Loucy (cell line): ENCODE results near the gene ELL2.
"Not testable (repeated sequence)": the region's sequence is repeated elsewhere in the genome, so short reads cannot be mapped to it uniquely, and the experiment has no call there.

Experiments
- H2AFZ ChIP-seq: fragments of 200-600 bp; sonication (generic); 2 replicates; pipeline ENCODE4 v1.6.0; 2016; ENCODE audit warnings: antibody characterized with exemption, mild to moderate bottlenecking, low read length, moderate library complexity
- H3F3A ChIP-seq: fragments of 200-600 bp; 2 replicates; pipeline ENCODE4 v1.6.0; 2016; ENCODE audit warnings: antibody characterized with exemption, low read depth, mild to moderate bottlenecking
- H3K27me3 ChIP-seq: fragments of 200-600 bp; sonication (generic); 2 replicates; pipeline ENCODE4 v1.6.1; 2014; ENCODE audit warnings: low read length, mild to moderate bottlenecking; ENCODE audit not compliant: insufficient read depth, poor library complexity, severe bottlenecking
- H3K36me3 ChIP-seq: fragments of 200-600 bp; sonication (generic); 2 replicates; pipeline ENCODE4 v1.6.1; 2016; ENCODE audit warnings: low read length; ENCODE audit not compliant: insufficient read depth
- H3K4me1 ChIP-seq: fragments of 200-600 bp; sonication (generic); 2 replicates; pipeline ENCODE4 v1.5.1; 2014; ENCODE audit warnings: low read length, mild to moderate bottlenecking; ENCODE audit not compliant: insufficient read depth, poor library complexity, severe bottlenecking
- H3K4me2 ChIP-seq: fragments of 200-600 bp; sonication (generic); 2 replicates; pipeline ENCODE4 v1.6.0; 2014; ENCODE audit warnings: antibody characterized with exemption, low read length, low read depth, mild to moderate bottlenecking; ENCODE audit not compliant: poor library complexity, severe bottlenecking
- H3K4me3 ChIP-seq: fragments of 200-600 bp; sonication (generic); 2 replicates; pipeline ENCODE4 v1.5.1; 2014; ENCODE audit warnings: low read length, mild to moderate bottlenecking, mixed read lengths; ENCODE audit not compliant: poor library complexity, severe bottlenecking
- H3K79me2 ChIP-seq: fragments of 200-600 bp; sonication (generic); 2 replicates; pipeline ENCODE4 v1.6.1; 2014; ENCODE audit warnings: low read length; ENCODE audit not compliant: insufficient read depth
- H3K9ac ChIP-seq: fragments of 200-600 bp; sonication (generic); 2 replicates; pipeline ENCODE4 v1.6.0; 2014; ENCODE audit warnings: mild to moderate bottlenecking, low read depth, low read length, moderate library complexity; ENCODE audit not compliant: poor library complexity, severe bottlenecking
- H3K9me2 ChIP-seq: fragments of 200-600 bp; sonication (generic); replicated peaks from 2 replicates; pipeline ENCODE4 v1.6.1; 2016; ENCODE audit warnings: low read depth, low read length, mixed read lengths
- H3K9me3 ChIP-seq: fragments of 200-600 bp; sonication (generic); 2 replicates; pipeline ENCODE4 v1.6.1; 2014; ENCODE audit warnings: mild to moderate bottlenecking, antibody characterized with exemption, low read length, low read depth; ENCODE audit not compliant: insufficient read depth
- H4K20me1 ChIP-seq: fragments of 200-600 bp; sonication (generic); 2 replicates; pipeline ENCODE4 v1.6.0; 2014; ENCODE audit warnings: antibody characterized with exemption, low read length, mild to moderate bottlenecking; ENCODE audit not compliant: insufficient read depth, poor library complexity, severe bottlenecking
- EZH2phosphoT487 ChIP-seq: fragments of 200-600 bp; IDR thresholded peaks from 2 replicates; pipeline ENCODE4 v1.6.1; 2018; ENCODE audit warnings: antibody characterized with exemption, mild to moderate bottlenecking, moderate library complexity, borderline replicate concordance
- TF ChIP-seq, protein P1 (sequence below): fragments of 200-600 bp; sonication (generic); conservative IDR thresholded peaks from 2 replicates; pipeline ENCODE4 v1.5.1; 2014; ENCODE audit warnings: mild to moderate bottlenecking, antibody characterized with exemption, low read length

Gene ELL2

DNA sequence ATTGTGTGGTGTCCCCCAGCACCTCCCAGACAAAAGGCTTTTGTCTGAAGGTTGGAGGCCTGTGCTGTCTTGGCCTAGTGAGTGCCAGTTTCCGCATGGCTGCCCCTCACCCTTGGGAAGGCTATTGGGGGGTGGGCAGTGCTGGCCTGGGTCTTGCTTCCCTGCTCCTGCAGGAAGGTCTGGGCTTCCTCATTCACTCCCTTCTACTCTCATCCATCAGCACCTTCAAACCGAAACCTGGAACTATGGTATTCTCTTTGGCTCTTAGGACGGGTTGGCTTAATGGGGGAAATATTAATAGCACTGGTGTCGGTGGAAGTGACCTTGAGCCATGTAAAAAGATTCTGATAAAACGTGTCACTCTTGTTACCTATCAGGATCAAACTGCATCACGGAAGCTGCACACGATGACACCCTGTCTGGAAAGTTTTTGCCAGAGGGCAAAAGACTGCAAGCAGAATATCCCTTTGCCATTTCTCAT lies 105.1 kb downstream of the ELL2 start:
- no peaks in the 10 kb centered on the region for H3K9me2 ChIP-seq
- H3K27me3 ChIP-seq: no peaks in the 10 kb centered on the region
- no peak overlapping the region for H3K4me3 ChIP-seq
- H3K9me3 ChIP-seq: no peaks in the 10 kb centered on the region
- H3F3A ChIP-seq: no peaks in the 10 kb centered on the region
- no peak overlapping the region for H3K4me2 ChIP-seq
- H3K36me3 ChIP-seq: no peaks in the 10 kb centered on the region
- H3K9ac ChIP-seq: no peak overlapping the region
- no peaks in the 10 kb centered on the region for H3K79me2 ChIP-seq
- no peaks in the 10 kb centered on the region for H4K20me1 ChIP-seq
- H2AFZ ChIP-seq: no peak overlapping the region
- TF ChIP-seq, protein P1, sequence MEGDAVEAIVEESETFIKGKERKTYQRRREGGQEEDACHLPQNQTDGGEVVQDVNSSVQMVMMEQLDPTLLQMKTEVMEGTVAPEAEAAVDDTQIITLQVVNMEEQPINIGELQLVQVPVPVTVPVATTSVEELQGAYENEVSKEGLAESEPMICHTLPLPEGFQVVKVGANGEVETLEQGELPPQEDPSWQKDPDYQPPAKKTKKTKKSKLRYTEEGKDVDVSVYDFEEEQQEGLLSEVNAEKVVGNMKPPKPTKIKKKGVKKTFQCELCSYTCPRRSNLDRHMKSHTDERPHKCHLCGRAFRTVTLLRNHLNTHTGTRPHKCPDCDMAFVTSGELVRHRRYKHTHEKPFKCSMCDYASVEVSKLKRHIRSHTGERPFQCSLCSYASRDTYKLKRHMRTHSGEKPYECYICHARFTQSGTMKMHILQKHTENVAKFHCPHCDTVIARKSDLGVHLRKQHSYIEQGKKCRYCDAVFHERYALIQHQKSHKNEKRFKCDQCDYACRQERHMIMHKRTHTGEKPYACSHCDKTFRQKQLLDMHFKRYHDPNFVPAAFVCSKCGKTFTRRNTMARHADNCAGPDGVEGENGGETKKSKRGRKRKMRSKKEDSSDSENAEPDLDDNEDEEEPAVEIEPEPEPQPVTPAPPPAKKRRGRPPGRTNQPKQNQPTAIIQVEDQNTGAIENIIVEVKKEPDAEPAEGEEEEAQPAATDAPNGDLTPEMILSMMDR: no peak
- TF ChIP-seq EZH2phosphoT487: no peak
- H3K4me1 ChIP-seq: peaks cover 9% of the 10 kb centered on the region

DNA sequence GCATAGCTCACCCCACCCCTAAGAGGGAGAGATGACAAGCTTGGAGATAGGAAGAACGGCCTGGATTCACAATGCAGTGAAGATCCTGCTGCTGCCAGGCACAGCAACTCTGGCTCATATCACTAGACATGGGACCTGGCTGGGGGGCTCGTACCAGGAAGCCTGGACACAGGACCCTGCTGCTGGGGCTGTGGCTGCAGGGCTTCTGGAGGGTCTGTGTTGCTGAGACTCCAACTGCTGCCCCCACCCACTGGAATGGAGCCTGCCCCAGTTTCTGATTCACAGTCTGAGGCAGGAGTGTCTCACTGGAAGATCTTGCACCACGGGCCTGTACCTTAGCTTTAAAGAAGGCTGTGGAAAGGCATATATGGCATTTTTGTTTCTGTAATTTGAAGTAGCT lies 108.2 kb downstream of the ELL2 start:
- no peaks in the 10 kb centered on the region for H3K9me3 ChIP-seq

DNA sequence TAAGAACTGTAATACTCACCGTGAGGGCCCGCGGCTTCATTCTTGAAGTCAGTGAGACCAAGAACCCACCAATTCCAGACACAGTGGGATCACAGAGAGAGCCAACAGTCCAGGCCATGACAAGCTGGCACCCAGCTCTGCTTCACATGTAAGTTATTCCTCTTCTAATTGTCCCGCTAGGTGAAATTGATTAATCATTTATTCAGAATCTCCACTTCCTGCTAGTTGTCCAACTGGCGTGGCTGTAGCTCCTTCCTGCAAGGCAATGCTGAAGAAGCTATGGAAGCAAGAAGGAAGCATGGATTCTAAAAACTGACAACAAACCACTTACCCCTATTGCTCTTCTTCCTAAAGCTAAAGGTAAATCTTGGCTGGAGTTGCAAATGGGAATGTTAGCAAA lies 109.1 kb downstream of the ELL2 start:
- Histone ChIP-seq H3K4me3 (no peak overlapping the region), H3K79me2 (no peaks in the 10 kb centered on the region), H3K27me3 (no peaks in the 10 kb centered on the region), H3K9me3 (no peaks in the 10 kb centered on the region), H4K20me1 (no peaks in the 10 kb centered on the region), H3K4me2 (no peak overlapping the region), H3F3A (no peaks in the 10 kb centered on the region), H3K9ac (no peak overlapping the region), H3K9me2 (no peaks in the 10 kb centered on the region), H3K4me1 (no peaks in the 10 kb centered on the region), H3K36me3 (no peaks in the 10 kb centered on the region), H2AFZ (no peak overlapping the region)
- no peak for TF ChIP-seq EZH2phosphoT487
- TF ChIP-seq, protein P1: no peak

More for the DNA sequence above, 108.2 kb downstream of the ELL2 start:
- Histone ChIP-seq H2AFZ (no peak overlapping the region), H3K4me2 (no peak overlapping the region), H3K9me2 (no peaks in the 10 kb centered on the region), H3K27me3 (no peaks in the 10 kb centered on the region), H4K20me1 (no peaks in the 10 kb centered on the region), H3F3A (no peaks in the 10 kb centered on the region), H3K79me2 (no peaks in the 10 kb centered on the region), H3K4me3 (no peak overlapping the region), H3K9ac (no peak overlapping the region), H3K4me1 (no peaks in the 10 kb centered on the region), H3K36me3 (no peaks in the 10 kb centered on the region)
- no peak for TF ChIP-seq EZH2phosphoT487
- TF ChIP-seq, protein P1: no peak

DNA sequence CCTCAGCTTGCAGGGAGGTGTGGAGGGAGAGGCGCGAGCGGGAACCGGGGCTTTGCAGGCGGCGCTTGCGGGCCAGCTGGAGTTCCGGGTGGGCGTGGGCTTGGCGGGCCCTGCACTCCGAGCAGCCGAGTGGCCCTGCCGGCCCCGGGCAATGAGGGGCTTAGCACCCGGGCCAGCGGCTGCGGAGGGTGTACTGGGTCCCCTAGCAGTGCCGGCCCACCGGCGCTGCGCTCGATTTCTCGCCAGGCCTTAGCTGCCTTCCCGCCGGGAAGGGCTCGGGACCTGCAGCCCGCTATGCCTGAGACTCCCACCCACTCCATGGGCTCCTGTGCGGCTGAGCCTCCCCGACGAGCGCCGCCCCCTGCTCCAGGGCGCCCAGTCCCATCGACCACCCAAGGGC lies 110.5 kb downstream of the ELL2 start:
- H3K9ac ChIP-seq, H2AFZ ChIP-seq, H4K20me1 ChIP-seq, H3K79me2 ChIP-seq, H3K36me3 ChIP-seq, H3K27me3 ChIP-seq, H3K4me3 ChIP-seq, H3F3A ChIP-seq, H3K4me1 ChIP-seq, H3K4me2 ChIP-seq, H3K9me3 ChIP-seq, H3K9me2 ChIP-seq: not testable (repeated sequence)
